GM21447 (cell line): ENCODE measurements around the gene SS18L1.

ENCODE experiments used
- ATAC-seq: cut with Tn5 transposase; IDR thresholded peaks from one replicate; pipeline ENCODE4 v1.9.1; 2021; ENCODE audit not compliant: unreplicated experiment

Gene SS18L1

DNA sequence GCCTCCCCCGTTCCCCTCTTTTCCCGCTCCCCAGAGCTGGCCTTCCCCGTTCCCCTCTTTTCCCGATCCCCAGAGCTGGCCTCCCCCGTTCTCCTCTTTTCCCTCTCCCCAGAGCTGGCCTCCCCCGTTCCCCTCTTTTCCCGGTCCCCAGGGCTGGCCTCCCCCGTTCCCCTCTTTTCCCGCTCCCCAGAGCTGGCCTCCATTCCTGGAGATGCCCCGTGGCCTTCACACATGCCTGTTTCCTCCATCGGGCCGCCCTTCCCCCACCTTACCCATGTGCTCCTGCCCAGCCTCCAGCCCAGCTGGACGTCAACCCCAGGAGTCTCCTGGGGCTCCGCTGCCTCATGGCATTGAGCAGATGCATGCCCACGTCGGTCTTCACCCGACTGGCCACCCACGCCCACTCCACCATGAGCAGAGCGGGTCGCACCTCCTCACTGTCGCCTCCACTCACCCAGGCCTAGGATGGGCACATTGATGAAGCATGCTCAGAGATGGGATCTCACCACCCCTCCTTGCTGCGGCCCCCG, 8.3 kb downstream of the SS18L1 start:
- ATAC-seq, result no peak

DNA sequence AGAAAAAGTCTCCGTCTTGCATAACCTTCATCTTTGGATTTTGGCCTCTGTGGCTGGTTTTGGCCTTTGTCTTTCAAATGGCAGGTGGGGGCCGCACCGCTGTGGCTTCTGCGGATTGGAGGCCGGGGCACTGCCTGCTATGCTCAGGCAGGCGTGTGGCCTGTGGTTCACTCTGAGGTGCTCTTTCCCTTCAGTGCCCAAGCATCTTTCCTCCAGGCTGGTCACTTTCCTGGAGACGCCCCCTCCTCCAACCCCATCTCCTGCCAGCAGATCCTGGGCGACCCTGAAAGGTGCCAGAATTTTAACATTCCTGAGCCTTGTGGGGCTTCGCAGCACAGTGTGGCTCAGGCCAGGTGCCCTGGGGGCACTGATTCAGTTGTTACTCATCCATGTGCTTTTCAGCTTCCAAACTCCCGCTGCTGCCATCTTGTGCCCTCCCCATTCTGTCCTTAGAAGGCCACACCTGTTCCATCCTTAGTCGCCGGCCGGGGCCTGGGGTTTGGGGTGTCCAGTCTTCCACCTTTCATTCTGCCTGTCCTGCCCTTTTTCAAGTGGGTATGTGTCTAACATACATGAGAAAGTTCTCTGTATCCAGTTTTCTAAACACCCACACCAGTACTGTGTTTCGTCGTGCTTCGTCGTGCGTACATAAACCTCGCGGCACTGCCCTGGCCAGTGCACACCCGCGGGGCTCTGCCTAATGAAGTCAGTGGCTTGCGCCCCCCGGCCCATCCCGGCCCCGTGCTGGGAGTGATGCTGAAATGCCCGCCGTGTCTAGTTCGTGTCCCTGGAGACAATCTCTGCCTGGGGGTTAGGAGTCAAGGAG, 12.1 kb downstream of the SS18L1 start:
- no peak for ATAC-seq

DNA sequence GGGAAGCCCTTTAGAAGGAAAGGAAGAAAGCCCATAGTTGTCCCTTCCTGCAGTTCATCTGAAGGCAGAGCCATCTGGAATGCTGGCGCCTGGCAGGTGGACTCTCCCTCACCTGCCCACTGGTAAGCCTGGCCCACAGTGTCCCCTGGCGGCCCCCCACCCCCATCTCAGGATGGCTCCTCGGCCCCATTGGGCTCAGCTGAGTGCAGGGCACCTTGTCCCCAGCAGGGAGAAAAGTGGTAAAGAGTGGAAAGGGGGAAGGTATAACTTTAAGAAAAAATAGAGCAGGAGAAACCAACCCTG, 12.6 kb downstream of the SS18L1 start:
- ATAC-seq, result no peak

DNA sequence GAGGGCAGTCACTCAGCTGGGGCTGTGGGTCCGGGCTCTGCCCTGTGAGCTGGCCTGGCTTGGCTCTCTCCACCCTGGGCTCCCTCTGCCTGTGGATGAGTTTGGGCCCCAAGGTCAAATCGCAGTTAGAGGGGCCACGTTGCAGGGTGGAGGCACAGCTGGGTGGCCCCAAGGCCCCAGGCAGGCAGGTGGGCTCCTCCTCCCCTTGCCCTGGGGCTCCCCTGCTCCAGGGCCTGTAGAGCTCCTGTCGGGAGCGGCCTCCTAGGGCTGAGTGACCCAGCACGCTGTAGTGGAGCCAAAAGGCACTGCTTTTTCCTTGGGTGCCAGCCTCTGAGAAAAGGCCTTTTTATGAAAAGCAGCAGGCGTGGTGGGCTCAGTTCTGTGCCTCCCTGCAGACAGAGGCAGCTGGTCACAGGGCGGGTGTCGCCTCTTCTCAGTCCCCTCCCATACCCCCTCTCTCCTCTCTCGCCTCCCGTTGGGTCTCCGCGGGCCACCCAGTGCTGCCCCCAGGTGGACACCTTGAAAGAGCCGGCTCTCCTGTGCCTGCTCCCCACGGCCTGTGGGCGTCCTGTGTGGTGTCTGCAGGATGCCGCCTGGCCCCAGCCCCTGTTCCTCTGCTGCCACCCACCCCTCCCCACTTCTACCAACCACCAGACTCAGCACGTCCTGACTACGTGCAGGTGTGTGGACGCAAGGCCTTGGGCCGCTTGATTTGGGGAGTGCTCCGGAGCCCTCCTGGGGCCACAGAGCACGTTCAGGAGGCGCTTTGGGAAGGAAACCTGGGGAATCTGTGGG, 13.2 kb downstream of the SS18L1 start:
- no peak for ATAC-seq

DNA sequence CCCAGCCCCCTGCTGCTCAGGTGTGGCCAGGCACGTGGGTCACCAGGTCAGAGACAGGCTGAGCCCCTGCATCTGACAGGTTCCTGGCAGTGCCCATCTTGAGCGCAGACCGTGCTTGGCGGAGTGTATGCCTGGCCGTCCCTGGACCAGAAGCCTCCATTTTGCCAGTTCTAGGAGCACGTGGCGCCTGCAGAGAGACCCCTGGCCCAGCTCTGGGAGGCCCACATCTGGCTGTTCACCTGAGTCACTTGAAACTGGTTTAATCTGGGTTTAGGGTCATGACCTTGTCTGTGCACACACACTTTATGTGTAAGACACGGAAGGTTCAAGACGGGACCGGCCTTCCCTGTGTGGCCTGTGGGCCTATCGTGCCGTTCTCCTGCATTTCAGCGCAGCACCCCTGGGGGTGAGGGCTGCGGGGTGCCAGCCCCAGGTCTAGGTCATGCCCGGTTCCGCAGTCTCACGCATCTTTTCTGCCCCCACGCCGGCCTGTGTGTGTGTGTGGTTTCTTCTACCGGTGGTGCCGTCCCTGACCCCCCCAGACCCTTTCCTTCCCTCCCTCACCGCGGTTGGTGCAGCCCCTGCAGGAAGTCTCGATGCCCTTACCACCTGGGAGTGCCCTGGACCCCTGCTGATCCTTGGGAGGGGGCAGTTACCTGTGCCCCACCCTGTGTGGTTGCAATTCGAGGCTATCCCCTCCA, 14.0 kb downstream of the SS18L1 start:
- ATAC-seq, result no peak

DNA sequence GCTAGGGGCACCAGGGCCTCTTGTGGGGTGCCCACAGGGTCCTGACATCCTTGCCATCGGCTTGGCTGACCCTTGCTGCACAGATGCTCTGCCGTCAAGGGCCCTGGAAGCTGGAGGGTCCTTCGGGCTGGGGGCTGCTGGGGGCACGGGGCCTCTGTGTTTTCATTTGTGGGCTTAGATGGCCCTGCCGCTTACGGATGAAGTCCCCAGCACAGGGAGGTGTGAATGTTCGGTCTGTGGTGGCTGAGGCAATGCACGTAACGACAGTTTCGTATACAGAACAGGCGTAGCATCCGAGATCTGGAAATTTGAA, 14.5 kb downstream of the SS18L1 start:
- ATAC-seq, result no peak

DNA sequence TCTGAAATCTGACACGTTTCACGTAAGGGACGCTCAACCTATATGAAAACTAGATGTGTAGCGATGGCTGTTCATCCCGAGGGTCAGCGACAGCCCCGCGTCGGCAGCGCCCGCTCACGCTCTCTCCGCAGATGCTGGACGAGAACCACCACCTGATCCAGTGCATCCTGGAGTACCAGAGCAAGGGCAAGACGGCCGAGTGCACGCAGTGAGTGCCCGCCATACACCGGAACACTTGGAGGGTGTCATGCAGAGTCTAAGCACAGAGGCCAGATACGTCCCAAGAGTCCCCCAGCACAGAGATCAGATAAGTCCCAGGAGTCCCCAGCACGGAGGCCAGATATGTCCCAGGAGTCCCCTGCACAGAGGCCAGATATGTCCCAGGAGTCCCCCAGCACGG, 15.0 kb downstream of the SS18L1 start:
- no peak for ATAC-seq

DNA sequence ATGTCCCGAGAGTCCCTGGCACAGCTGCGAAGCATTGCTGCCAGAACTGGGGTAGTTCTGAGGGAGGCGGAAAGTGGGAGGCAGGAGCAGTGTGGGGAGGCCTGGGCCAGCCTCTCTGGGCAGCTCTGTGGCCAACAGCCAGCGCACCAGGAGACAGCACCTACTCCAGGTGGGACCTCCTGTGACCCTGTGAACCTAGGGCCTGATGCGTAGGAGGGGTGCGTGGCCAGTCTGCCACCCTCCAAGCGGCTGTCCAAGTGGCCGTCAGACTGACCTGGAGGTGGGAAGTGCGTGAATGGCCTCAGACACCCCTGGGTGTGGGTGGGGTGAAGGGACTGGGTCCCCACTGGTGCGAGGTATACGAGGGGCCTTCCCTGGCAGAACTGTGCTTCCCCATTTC, 15.5 kb downstream of the SS18L1 start:
- ATAC-seq, result no peak

DNA sequence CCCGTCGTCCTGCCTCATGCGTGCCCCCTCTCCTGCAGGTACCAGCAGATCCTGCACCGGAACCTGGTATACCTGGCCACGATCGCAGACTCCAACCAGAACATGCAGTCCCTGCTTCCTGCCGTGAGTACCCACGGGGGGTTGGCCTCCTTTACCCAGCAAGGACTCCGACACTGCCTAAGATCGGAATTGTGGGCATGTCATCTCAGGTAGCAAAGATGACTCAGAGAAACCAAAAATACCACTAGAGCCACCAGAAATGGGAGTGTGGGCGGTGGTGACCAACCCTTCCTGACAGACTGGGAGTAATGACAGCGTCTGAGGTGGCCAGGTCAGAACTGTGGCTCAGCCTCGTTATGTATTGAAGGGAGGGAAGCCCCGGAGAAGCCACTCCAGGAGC, 16.3 kb downstream of the SS18L1 start:
- no peak for ATAC-seq

DNA sequence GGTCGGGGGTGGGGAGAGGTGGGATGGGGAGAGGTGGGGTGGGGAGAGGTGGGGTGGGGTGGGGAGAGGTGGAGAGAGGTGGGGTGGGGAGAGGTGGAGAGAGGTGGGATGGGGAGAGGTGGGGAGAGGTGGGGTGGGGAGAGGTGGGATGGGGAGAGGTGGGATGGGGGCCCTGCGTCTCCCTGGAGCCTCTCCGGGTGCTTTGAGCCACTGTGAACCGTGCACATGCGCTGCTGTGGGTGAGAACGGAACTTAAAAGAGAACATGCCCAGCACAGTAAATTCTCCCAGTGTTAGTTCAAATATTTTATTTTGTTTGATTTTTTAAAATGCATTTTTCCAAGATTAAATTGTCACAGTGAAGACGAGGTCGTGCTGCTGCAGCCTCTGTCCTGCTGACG, 16.7 kb downstream of the SS18L1 start:
- no peak for ATAC-seq

DNA sequence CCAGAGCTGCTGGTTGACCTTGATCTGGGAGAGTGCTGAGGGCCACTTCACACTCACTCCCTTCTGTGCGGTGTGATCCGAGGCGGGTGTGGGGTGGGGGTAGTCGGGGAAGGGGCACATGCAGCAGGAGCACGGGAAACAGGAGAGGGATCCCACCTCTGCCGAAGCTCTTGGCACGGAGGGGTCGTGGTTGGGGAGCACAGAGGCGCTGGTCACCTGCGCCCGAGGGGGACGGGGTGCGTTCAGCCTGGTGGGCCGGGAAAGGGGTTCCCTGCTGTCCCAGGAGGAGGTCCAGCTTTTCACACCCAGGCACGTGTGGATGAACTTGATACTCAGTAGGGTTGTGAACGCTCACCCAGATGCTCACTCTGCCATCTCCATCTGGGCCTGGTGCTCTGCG, 17.3 kb downstream of the SS18L1 start:
- ATAC-seq, result no peak

DNA sequence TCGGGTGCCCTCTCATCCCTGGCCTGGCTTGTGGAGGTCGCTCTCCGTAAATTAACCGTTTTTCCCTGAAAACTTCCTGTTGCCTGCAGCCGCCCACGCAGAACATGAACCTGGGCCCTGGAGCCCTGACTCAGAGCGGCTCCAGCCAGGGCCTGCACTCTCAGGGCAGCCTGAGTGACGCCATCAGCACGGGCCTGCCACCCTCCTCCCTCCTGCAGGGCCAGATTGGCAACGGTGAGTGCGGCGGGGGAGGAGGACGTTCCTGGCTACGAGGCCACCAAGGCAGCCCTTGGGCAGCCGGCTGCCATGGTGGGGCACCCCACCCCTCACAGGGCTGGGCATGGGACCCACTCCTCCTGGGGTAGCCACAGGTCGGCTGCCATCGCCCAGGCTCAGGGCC, 17.8 kb downstream of the SS18L1 start:
- no peak for ATAC-seq

DNA sequence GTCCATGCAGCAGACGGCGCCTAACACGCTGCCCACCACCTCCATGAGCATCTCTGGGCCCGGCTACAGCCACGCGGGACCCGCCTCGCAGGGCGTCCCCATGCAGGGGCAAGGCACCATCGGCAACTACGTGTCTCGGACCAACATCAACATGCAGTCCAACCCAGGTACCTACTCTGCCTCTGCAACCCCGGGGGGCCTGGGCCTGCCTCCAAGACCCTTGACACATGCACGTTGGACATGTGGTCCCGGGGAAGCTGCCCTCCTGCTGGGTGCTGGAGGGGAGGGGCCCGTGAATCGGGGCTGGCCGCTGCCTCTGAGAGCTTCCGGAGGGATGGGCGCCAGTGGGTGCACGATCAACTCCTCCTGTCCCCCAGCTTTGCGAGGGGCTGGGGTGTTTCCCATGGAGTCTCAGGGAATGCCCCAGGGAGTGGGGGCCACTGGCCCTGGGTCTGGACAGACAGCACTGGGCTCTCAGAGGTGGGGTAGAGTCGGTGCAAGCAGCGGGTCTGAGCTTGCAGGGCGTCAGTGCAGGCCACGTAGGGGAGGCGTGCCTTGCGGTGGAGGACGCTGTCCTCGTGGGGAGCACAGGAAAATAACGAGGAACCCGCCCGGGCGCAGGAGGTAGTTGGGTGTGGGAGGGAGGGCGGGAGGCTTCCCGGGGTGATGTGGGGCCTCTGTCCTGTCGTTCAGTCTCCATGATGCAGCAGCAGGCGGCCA, 19.4 kb downstream of the SS18L1 start:
- ATAC-seq, result no peak

DNA sequence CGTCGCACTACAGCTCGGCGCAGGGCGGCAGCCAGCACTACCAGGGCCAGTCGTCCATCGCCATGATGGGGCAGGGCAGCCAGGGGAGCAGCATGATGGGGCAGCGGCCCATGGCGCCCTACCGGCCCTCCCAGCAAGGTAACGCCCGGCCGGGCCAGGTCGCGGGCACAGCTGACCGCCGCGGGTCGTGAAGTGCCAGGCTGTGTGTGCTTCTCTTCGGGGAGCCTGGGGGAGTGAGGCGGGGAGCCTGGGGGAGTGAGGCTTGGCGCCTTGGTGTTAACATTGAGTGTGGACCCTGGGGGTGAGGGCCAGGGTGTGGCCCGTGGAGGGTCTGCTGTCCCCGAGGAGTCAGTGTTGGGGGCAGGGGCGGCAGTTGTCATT, 19.9 kb downstream of the SS18L1 start:
- no peak for ATAC-seq

DNA sequence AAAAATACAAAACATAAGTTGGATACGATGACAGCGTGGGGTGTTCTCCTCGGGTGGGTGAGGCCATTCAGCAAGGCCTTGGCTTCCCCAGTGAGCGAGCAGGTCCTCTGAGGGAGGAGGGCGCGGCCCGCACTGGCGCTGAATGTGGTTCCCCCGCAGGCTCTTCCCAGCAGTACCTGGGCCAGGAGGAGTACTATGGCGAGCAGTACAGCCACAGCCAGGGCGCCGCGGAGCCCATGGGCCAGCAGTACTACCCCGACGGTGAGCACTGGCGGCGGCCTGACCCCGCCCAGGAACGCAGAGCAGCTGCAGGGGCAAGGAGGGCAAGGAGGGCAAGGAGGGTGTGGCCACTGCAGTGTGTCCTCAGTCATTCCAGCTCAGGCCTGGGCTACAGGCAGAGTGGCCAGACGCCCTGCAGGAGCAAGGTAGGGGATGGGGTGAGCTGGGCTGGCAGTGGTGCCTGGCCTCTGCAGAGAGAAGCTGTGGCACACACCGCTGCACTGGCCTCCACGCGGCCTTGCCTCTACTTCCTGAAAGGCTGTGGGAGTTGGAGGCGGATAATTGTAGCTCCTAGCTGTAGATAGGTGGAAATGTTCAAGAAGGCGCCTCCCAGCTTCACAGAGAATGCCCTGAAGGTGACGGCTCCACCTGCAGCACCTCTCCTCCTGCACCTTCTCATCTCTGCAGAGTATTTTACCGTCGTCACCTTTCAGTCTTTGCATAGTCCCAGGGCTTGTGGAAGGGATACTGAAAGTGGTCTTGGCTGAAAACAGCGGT, 20.6 kb downstream of the SS18L1 start:
- ATAC-seq, result no peak

DNA sequence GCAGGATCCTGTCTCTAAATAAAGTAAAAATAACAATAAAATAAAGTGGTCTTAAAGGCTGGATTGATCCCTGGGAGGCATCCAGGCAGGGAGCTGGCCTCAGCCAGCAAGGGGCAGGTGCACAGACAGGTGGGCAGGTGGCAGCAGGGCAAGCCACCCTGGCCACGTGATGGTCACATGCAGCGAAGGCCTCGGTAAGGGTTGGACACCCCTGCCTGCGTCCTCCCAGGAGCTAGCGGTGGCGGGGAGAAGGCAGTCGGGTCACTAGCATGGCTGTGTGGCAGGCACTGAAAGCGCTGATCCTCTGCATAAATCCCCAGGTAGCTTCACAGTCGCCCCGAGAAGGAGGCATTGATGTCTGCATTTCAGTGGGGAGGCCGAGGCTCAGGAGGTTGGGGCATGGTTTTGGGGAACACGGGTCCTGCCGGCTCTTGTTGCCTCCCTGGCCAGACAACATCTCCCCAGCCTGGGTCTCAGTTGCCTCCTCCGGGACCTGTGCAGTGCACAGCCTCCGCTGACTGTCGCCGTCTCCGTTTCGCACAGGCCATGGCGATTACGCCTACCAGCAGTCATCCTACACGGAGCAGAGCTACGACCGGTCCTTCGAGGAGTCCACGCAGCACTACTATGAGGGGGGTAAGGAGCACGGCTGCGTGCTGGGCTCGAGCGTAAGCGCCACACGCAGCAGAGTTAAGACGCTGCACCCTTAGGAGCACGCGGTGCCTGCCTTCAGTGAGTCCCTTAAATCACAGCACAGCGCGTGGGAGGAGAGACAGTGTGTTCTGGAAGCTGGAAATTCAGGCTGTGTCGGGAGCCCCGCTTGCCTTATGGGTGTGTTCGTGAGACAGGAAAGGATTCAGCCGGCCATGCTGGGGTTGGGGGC, 21.6 kb downstream of the SS18L1 start:
- ATAC-seq, result no peak

DNA sequence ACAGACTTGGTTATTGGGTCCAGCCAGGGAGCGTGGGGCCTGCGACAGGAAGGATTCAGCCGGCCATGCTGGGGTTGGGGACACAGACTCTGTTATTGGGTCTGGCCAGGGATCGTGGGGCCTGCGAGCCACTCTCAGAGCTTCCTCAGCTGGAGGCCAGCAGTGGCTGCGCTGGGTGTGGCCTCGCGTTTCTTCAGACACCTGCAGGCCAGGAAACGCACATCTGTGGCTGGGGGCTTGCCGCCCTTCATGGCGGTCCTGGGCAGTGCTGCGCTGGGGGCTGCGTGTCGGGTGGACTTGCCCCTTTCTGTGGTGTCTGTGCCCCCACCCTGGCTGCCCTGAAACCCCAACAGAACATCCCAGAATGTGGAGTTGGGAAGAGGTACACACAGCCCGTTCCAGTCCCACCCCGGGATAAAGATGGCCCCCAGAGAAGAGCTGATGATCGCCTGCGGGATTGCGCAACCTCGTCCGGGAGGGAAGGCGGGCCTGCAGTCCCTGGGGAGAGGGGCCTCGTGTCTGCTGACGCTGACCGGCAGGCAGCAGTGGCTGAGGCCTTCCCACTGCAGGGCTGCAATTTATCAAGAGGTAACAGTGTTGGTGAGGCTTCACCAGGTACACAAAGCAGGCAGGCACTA, 22.3 kb downstream of the SS18L1 start:
- no peak for ATAC-seq

DNA sequence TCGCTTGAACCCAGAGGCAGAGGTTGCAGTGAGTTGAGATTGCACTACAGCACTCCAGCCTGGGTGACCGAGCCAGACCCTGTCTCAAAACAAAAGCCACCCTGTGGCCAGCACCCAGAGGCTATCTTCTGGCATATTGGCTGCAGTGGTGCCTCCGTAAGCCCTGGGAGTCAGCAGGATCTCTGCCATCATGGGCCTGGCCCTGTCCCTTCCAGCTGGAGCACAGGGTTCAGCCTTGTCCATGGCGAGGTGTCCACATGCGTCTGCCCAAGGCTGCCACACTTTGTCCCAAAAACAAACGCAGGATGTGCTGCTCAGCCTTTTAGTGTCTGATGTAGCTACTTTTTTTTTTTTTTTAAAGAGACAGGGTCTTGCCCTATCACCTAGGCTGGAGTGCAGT, 23.9 kb downstream of the SS18L1 start:
- no peak for ATAC-seq

DNA sequence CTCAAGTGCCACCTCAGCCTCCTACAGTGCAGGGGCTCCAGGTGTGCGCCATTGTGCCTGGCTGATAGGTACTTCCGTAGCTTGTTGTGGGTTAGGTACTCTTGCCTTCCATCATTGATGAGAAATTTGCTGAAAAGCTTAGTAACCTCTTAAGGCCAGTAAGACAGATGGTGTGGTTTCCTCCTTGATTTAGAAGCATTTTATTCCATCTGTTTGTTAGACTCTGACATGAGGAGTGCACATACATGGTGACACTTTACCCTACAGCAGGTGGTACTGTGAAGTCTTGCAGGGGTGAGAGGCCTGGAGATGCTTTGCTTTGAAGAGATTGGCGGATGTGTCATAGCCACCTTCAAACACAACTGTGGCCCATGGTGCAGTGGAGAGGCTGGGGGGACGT, 24.5 kb downstream of the SS18L1 start:
- no peak for ATAC-seq
